HL-60/S4 (cell line): Measurements from ENCODE around the gene FDX1.

Source experiments
- in situ Hi-C: fragments of 300-500 bp; cut with MboI; formaldehyde crosslinking; loops from 2 replicates; pipeline ENCODE4 v1.14.3; 2022; ENCODE audit warnings: low sequenced_read_pairs

The FDX1 gene

DNA sequence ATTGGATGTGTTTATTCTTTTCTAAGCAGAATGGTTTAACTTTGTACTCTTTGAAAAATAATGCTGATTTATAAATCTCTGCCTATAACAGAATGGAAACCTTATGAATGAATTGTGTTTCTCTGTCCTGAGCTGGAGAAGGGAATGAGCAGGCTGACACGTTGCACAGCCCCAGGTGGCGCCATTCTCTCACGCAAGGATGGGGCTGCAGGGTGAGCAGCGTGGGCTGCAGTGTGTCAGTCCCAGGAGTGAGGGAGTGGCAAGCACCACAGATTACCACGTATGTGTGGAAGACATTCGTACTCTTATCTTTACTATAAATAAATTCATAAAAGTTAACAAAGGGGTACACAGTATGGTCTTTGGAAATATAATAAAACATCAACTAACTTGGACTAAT lies 33.4 kb downstream of the FDX1 start:
- in situ Hi-C loops, result loop anchor here (25.0 kb wide), 2 partner anchors 774 to 974 kb away; partner anchors contain the start of gene POU2AF2

DNA sequence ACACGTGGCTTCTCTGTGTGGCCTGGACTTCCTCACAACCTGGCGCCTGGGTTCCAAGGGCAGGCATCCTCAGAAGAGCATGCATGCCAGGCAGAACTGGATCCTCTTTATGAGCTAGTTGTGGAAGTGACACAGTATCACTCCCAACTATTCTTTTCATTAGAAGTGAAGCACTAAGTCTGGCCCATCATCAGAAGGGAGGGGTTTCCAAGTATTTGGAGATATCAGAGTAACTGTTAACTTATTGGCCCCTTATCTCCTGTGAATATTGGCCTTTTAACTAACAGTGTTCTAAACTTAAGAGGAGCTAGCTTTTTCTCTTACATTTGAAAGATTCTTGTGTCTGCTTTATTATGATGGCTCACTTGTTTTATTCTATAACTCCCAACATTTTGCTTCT lies 35.5 kb downstream of the FDX1 start:
- in situ Hi-C loops, result loop anchor here (25.0 kb wide), 2 partner anchors 772 to 972 kb away; partner anchors contain the start of gene POU2AF2

DNA sequence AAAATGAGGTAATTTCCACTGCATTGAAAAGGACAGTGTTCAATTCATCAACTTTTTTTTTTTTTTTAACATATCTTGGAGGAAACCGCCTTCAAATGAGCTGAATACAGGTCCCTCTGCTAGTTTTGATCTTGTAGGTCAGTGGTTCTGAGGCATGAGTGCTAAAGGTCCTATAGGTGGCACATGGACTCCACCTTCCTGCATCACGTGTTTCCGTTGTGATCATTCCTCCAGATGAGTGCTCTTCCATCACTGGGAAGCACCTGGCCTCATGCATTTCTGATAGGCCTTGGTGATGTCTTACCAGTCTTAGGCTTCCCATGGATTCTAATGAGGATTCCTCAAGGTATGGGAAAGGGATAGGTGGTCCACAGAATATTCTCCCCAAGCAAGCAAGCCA lies 37.8 kb downstream of the FDX1 start:
- in situ Hi-C loops, result loop anchor here (25.0 kb wide), 2 partner anchors 770 to 970 kb away; partner anchors contain the start of gene POU2AF2

DNA sequence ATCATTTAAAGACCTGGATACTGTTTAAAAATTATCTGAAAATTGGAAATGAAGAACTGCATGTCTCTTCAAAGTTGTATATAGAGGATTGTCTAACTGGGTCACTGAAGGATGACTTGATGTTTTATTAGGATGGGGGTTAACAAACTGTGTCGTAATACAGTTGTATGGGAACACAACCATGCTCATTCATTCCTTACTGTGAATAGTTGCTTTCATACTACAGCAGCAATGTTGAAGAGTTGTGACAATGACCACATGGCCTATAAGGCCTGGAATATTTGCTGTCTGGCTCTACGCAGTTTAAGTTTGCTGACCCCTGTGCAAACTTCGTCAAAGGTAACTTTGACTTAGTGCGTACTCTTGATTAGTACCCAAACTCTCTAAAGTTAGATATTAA lies 38.4 kb downstream of the FDX1 start:
- in situ Hi-C loops, result loop anchor here (25.0 kb wide), 2 partner anchors 769 to 969 kb away; partner anchors contain the start of gene POU2AF2

DNA sequence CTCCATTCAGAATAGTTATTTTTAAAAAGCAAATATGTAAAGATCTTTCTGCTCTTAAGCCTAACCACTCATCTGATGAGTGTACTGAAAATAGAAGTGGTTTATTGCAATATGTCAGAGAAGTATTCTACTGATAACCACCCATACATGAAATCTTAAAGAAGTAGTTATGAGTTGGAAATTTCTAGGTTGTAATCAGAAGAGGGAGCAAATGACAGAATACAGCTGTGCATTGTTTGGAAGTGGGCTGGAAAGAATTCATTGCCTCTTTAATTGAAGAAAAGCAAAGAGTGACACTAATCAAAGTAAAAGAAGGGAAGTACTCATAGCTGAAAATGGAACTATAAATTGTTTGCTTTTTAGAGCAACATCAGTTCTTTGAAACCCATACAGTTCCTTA lies 39.4 kb downstream of the FDX1 start:
- in situ Hi-C loops, result loop anchor here (25.0 kb wide), 2 partner anchors 768 to 968 kb away; partner anchors contain the start of gene POU2AF2

DNA sequence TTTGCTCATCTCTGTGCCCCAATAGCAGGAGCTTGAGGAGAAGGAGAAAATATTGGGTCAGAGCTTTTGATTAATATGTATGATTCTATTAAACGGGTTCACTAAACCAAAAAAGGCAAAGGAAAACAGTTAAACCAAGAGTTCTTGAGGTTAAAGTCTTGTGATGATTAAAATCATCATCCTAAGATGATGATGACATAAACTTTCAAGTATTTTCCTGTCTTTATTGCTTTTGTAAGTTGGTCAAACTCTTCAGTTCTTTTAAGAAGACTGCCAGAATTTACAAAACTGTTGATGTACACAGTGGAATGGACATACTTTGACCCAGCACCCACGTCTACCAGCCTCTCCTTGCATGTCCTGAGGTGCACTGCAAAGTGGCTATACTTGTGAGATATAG lies 41.0 kb downstream of the FDX1 start:
- in situ Hi-C loops, result loop anchor here (25.0 kb wide), 2 partner anchors 767 to 967 kb away; partner anchors contain the start of gene POU2AF2

DNA sequence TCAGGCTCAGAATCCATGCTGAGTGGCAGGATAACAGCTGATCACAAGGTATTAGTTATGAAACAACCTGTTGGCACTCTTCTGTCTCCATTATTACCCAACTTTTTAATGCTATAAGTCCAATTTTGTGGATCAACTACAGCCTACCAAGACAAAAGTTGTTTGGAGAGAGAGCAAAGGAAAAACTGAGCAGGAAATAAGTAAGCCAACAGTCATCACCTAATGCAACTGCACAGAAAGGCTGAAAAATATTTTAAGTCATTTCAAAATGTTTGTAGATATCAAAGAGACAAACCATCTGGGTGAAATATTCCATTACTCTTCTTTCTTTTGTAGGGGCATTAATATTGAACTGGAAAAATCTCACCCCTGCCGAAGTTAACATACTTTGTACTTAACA lies 41.6 kb downstream of the FDX1 start:
- in situ Hi-C loops, result loop anchor here (25.0 kb wide), 2 partner anchors 766 to 966 kb away; partner anchors contain the start of gene POU2AF2

DNA sequence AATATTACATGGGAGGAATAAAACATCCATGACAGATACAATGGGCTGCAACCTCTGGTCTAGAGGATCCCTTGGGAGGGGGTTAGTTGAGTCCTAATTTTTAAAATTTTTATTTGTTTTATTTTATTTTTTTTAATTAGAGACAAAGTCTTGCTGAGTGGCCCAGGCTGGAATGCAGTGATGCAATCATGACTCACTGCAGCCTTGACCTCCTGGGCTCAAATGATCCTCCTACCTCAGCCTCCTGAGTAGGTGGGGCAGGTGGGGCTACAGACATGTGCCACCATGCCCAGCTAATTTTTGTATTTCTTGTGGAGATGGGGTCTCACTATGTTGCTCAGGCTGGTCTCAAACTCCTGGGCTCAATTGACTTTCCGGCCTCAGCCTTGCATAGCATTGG lies 43.1 kb downstream of the FDX1 start:
- in situ Hi-C loops, result loop anchor here (25.0 kb wide), 2 partner anchors 764 to 964 kb away; partner anchors contain the start of gene POU2AF2

DNA sequence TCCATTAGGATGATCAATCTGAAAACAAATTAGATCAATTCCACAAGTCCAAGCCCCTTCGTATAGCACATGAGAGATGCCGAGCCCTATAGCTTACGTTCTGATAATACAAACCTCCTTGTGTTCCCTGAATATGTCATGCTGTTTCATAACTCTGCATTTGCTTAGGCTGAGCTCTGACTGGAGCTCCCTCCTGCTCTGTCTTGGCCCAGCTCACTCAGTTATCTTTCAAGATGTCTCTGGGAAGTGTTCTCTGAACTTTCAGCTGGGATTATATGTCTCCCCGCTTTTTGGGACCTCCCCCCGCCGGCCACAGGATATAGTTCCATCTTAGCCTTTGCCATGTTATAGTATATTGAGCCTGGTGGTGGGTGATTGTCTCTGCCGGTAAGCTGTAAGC lies 44.0 kb downstream of the FDX1 start:
- in situ Hi-C loops, result loop anchor here (25.0 kb wide), 2 partner anchors 764 to 964 kb away; partner anchors contain the start of gene POU2AF2

DNA sequence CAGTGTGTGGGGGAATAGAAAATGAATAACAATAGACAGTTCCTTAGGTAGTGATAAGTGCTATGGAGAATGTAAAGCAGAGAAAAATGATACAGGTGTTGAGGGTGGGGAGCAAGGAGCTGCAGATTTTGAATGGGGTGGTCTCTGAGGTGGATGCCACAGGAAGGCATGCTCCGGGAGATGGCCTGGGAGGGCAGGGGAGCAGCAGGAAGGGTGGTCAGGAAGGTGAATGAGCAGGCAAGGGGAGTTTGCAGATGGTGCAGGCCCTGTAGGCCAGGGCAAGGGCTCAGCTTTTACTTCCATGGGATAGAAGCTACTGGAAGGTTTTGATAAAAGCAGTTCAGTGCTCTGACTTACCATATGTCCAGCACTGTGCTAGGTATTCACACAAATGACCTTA lies 44.8 kb downstream of the FDX1 start:
- in situ Hi-C loops, result loop anchor here (25.0 kb wide), 2 partner anchors 763 to 963 kb away; partner anchors contain the start of gene POU2AF2

DNA sequence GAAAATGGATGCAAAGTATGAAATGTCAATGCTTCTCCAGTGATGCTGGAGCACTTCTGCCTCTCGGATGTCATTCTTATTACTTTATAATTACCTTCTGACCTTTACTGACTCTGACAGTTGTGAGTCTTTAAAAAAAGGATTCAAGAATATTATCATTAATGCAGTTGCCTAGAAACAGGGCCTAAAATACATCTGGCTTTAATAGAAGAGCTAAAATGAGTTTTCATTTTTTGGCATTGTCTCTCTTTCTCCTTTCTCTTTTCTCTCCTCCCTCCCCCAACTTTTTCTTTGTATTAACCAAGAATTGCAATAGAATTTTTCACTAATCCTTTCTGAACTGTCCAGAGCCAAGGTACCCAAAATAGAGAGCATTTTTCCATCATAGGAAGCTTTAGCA lies 45.9 kb downstream of the FDX1 start:
- in situ Hi-C loops, result no loop called here

DNA sequence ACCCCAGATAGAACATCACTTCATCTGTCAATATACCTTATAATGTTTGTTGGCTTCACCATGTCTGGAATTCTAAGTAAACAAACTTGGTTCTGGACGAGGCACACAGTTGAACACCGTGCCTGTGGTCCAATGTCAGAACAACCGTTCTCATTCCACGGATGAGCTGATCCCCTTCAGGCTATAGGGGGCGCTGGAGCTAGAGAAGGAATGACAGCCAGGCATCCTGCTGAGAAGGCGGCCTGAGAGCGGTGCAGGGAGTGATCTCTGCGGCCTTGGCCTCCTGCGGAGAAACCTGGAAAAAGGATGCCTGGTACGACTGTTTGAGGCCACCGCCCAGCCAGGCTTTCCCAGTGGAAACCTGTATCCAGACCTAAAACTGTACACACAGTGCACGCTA lies 48.7 kb downstream of the FDX1 start:
- in situ Hi-C loops, result no loop called here

DNA sequence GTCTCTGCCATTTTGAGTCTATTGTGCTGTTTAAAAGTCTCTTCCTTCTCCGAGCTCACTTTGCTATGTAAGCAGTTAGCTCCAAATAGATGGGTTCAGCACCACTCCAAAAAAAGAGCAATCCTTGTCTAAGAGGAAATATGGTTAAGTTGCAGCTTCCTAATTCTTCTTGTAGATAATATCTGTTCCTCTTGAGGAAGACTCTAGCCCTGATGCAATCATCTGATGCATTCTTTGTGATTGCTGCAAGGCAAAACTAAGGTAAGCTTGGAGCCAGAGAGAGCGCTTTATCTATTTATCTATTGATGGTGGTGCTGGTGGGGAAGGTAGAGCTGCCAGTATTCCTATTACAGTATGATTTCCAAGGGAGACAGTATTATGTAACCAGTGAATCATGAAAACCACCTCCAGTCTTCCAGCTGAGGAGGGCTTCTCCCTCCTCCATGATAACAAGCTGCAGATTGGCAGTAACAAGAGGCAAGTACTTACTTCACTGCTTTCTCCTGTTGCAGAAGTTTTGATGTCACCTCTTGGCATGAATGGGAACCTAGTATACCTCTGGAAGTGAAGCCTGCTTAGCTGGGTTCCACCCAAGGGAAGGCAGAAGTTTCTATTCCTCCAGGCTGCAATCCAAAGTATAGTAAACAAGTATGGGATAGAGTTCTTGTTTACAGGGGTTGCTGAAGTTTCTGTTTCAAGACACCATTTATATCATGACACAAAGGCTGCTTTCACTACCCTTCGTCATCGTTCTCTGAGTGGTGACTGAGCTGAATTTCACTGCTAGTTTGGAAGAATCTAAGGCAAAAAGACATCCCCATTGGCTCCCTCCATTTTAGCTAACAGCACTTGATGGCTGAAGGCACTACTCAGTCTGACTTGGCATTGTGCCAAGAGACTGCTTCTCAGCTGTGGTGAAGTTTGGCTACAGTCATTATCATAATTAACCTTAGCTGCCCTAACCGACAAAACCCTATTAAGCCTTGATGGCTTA lies 49.7 kb downstream of the FDX1 start:
- in situ Hi-C loops, result no loop called here

DNA sequence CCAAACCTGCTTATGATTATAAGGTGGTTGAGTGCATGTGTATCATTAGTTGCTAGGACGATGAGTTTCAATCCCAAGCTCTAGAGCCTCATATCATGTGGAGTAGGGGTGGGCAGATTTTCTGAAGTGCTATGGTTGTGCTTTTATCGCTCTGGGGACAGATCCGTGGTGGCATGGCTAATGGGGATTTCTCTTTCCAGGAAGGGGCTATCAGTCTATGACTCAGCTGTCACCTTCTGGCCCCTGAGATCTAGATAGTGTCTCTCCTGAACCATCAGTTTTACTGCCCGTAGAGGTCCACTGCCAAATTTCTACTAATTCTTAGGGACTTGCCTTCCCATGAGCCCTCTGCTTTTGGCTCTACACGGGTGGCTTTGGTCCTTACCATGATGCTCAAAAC lies 51.8 kb downstream of the FDX1 start:
- in situ Hi-C loops, result no loop called here

DNA sequence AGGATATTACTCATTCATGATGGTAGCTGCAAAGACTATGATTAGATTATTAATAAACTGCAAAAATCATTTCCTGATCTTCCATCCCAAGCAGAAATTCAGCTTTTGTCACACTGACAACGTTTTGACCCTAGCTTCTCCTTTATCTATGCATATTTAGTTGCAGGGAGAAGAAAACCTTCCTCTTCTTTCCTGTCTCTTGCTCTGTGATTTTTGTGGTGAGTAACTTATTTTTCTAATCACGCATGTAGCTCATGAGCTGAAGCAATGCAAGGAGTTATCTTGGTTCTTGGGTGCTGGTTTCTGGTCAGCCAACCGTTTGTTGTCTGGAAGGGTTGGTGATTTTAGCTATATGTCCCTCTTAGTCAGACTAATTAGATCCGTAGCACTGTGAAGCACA lies 56.4 kb downstream of the FDX1 start:
- in situ Hi-C loops, result no loop called here

DNA sequence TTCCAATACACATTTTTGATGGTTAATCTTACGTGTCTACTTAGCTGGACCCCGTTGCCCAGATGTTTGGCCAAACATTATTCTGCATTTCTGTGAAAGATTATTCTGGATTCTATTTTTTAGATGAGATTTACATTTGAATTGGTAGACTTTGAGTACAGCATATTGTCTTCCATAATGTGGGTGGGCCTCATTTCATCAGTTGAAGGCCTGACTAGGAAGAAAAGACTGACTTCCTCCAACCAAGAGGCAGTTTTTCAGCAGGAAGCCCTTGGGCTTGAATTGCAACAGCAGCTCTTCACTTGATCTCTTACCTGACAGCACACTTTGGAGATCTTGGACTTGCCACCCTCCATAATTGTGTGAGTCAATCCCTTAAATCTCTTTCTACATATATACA lies 58.7 kb downstream of the FDX1 start:
- in situ Hi-C loops, result no loop called here

DNA sequence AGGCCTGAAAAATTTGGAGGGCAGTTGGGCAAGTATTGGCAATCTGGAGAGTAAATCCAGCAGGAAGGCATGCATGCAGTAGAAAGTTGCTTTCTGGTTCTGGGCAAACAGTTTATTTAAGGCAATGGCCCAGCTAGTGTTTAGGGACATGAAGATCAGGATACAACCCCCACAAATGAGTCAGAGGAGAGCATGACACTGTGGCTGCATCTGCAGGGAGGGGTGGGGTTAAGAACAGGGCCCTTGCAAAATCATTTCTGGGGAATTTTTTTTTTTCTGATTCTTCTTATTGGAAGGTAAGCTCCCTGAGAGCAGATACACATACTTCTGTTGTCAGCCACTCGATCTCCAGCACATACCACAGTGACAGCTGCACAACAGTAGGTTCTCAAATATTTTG lies 61.1 kb downstream of the FDX1 start:
- in situ Hi-C loops, result no loop called here

DNA sequence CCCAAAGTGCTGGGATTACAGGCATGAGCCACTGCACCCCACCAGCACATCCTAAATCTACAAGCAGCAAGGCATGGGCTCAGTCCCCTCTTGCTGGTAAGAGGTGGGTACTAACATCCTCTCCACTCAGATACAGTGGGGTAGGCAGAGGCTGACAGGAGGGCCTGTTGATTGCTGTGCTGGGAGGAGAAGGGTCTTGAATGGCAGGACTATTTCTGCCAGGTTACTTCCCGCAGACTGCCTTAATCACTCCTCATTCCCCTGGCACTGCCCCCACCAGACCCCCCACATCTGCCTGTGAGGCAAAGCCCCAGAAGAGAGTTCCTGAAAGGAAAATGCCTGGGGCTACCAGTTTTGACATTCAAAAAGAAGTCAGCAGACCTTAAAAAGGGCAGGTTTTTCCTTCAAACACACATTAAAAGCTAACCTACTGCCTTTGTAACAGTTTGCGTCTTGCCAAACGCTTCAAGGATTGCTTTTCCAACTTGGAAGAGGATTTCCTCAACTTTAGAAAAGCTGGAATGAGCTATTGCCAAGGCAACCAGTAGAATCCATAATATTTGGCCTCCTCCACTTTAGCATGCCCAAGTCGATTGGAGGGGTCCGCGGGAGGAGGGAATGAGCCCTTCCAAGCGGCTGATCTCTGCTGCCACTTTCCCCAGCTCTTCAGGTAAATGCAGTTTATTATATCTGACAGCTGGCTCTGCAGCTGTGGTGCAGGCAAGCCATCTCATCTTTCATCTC lies 62.0 kb downstream of the FDX1 start:
- in situ Hi-C loops, result no loop called here

DNA sequence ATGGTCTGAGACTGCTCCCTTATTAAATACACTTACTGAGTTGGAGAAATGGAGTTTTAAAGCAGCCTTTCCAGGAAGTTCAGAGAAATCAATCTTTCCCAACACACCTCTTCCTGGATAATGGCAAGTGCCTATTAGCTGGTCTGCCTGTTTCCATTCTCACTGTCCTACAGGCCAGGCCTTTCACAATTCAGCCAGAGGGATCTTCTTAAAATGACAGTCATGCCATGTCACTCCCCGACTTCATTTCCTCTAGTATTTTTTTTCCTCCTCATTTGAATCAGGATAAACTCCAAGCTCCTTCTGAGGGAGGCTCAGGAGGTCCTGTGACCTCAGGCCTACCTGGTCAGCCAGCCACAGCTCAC lies 62.6 kb downstream of the FDX1 start:
- in situ Hi-C loops, result no loop called here

DNA sequence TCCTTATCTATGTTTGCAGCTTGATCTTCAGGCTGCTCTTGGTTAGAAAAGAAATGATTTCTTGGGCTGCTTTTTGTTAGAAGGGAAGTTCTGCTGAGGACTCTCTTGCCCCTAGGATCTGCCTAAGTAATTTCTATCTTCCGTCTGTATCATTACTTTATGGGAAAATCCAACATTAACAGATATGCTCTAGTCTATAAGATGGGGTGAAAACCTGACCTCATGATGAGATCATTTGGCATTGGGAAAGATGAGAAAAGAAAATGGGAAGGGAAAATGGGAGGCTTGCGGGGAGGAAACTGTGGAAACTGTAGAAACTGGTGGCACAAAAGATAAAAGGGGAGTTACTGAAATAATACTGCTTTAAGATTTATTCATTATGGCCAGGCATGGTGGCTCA lies 63.6 kb downstream of the FDX1 start:
- in situ Hi-C loops, result no loop called here
